Measurements from ENCODE around the gene CRAMP1. TPM values are rescaled to one million over a fixed set of nuclear protein-coding genes. Genes with fewer than 3 reads are reported as not detected.

CRAMP1 gene
- total RNA-seq, 1 donor from 2014 or later = 52.4 TPM

GRCh38 chr16:1670371-1670770, 58.2 kb downstream of the CRAMP1 start:
- Mint-ChIP-seq H3K9me3 (ENCODE audit: unreplicated experiment) (peaks cover 3% of the 10 kb centered on the region), H3K4me3 (ENCODE audit: unreplicated experiment) (no peak overlapping the region), H3K36me3 (ENCODE audit: unreplicated experiment) (peaks cover 5% of the 10 kb centered on the region), H3K27me3 (ENCODE audit: unreplicated experiment) (peaks cover 13% of the 10 kb centered on the region), H3K27ac (ENCODE audit: unreplicated experiment) (no peak overlapping the region), H3K4me1 (ENCODE audit: low read depth, unreplicated experiment) (no peaks in the 10 kb centered on the region)
- no peak for DNase-seq
- no peak for TF ChIP-seq CTCF (IDR thresholded peaks at IDR 0.05; ENCODE audit: partially characterized antibody, unreplicated experiment)

GRCh38 chr16:1670866-1671265, 58.7 kb downstream of the CRAMP1 start:
- no peak for TF ChIP-seq CTCF (IDR thresholded peaks at IDR 0.05; ENCODE audit: partially characterized antibody, unreplicated experiment)
- Mint-ChIP-seq H3K9me3 (ENCODE audit: unreplicated experiment) (peaks cover 3% of the 10 kb centered on the region), H3K27me3 (ENCODE audit: unreplicated experiment) (peaks cover 13% of the 10 kb centered on the region), H3K4me1 (ENCODE audit: low read depth, unreplicated experiment) (no peaks in the 10 kb centered on the region), H3K4me3 (ENCODE audit: unreplicated experiment) (no peak overlapping the region), H3K27ac (ENCODE audit: unreplicated experiment) (no peak overlapping the region), H3K36me3 (ENCODE audit: unreplicated experiment) (peaks cover 5% of the 10 kb centered on the region)
- DNase-seq = no peak

- TF ChIP-seq CTCF (IDR thresholded peaks at IDR 0.05; ENCODE audit: partially characterized antibody, unreplicated experiment) = no peak
- Mint-ChIP-seq H3K4me3 (ENCODE audit: unreplicated experiment) (no peak overlapping the region), H3K9me3 (ENCODE audit: unreplicated experiment) (peaks cover 5% of the 10 kb centered on the region), H3K27me3 (ENCODE audit: unreplicated experiment) (peaks cover 13% of the 10 kb centered on the region), H3K4me1 (ENCODE audit: low read depth, unreplicated experiment) (no peaks in the 10 kb centered on the region), H3K36me3 (ENCODE audit: unreplicated experiment) (peaks cover 5% of the 10 kb centered on the region), H3K27ac (ENCODE audit: unreplicated experiment) (no peak overlapping the region)
- no peak for DNase-seq
Measured at GRCh38 chr16:1673424-1674151, 61.4 kb downstream of the CRAMP1 start.

GRCh38 chr16:1674306-1674705, 62.1 kb downstream of the CRAMP1 start:
- Mint-ChIP-seq H3K36me3 (ENCODE audit: unreplicated experiment) (peaks cover 5% of the 10 kb centered on the region), H3K4me3 (ENCODE audit: unreplicated experiment) (no peak overlapping the region), H3K9me3 (ENCODE audit: unreplicated experiment) (peaks cover 5% of the 10 kb centered on the region)

More at GRCh38 chr16:1674306-1674705, 62.1 kb downstream of the CRAMP1 start:
- Mint-ChIP-seq H3K27ac (ENCODE audit: unreplicated experiment) (no peak overlapping the region), H3K27me3 (ENCODE audit: unreplicated experiment) (peaks cover 11% of the 10 kb centered on the region), H3K4me1 (ENCODE audit: low read depth, unreplicated experiment) (no peaks in the 10 kb centered on the region)
- no peak for DNase-seq
- TF ChIP-seq CTCF (IDR thresholded peaks at IDR 0.05; ENCODE audit: partially characterized antibody, unreplicated experiment) = no peak
